GM21360 (cell line): Measurements from ENCODE around the gene HOXA6.

Experiments used
- ATAC-seq: cut with Tn5 transposase; IDR thresholded peaks from one replicate; pipeline ENCODE4 v1.9.1; 2021; ENCODE audit warnings: mild to moderate bottlenecking, moderate library complexity; ENCODE audit not compliant: unreplicated experiment

HOXA6 gene

DNA sequence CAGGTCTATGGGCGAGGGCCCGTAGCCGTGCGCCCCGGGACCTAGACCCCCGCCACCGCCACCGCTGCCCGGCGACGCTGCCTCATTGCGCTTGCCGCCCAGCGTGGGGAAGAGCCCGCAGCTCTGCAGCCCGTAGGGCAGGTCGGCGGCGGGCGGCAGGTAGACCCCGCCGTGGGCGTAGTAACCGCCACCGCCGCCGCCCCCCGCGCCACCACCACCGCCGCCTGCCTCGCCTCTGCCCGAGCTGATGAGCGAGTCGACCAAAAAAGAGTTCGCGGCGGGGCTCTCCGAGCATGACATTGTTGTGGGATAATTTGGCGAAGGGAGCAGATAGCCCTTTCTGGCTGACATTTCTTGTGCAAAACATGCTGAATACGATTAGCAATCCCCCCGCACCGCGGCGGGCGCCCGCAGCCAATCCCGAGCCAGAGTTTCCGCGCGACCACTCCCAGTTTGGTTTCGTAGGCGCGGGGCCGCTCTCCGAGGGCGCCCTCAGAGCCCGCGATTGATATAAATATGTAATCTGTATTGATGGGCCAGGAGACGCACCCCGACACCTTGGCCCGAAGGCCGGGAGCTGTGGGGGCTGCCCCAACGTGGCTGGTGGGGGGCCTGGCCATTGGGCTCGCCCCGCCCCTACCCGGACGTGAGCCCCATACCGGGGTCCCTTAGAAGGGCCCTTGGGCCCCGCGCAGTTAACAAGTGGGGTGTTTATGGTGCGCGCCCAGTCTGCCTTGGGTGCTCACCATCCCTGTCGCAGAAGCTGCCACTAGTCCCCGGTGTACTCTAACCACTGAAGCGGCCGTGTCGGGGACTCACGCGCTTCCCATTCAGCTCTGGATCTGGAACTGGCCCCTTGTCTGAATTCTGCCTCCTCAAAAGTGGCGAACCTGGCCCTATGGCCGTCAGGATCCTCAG lies 26.6 kb upstream of the HOXA6 start, which contains the start of gene HOXA10:
TSS of gene HOXA10 (minus strand) at position 365 of the 918 bp plus-strand sequence. CDS start at position 351, 14 bp downstream.
- ATAC-seq, result no peak

DNA sequence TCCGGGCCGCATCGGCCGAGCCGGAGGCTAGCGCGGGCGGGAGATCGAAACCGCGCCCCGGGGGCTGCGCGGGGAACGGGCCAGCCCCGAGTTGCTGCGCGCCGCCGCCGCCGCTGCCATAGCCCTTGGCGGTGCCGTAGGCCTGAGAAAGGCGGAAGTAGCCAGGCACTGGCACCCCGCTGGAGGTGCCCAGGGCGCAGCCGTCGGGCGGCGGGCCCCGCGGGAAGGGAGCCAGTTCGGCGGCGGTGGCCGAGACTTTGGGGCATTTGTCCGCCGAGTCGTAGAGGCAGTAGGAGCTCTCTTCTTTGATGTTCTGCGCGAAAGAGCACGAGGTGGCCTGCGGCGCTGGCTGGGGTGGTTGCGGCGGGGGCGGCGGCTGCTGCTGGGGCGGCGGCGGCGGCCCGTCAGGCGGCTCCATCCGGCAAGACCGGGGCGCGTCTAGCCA lies 26.0 kb upstream of the HOXA6 start:
- no peak for ATAC-seq

DNA sequence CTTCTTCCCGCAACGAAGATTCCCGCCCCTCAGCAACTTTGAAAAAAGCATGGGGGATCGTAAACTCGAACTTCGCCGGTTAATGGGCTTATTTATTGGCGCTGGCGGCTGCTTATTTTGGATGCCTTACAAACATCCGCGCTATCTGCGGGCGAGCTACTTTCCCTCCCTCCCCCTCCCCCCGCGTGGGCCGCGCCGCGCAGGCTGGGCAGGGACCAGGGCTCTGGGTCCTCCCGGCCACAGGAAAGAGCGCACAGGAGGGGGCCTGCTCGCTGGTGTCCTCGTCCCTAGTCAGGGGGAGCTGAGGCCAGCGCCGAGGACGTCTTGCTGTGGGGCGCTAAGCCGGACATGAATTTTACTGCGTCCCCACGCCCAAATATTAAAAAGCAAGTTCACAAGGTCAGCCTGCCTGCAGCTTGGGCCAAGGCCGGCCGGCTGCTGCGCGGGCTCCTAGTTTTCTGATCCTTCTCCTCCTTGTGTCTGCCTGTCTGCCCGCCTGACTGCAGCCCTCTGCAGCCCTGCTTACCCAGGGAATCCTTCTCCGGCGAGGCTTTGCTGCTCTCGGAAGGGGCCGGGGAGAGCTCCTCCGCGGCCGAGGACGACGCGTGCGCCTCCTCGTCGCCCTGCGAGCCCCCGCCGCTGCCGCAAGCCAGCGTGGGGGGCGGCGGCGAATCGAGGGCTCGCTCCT lies 25.4 kb upstream of the HOXA6 start:
- ATAC-seq, result no peak

DNA sequence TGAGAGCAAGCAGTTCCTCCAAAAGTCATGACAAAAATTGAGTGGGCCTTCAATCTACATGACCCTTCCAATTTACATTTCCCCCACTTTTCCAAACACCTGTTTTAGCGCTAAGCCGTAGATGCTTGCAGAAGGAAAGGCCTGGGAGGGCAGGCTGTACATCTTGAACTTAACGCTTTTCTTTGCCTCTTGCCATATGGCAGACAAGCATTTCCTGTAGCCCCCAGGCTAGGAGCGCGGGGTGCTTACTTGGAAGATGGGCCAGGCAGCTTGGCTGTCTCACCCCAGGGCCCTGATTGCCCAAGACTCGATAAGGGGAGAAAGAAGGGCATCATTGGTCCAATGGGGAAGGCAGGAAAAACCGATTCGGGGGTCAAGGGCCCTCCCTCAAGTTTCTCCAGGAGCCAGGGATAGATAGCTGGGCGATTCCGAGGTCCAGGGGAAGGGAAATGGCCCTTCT lies 24.8 kb upstream of the HOXA6 start:
- ATAC-seq, result no peak

DNA sequence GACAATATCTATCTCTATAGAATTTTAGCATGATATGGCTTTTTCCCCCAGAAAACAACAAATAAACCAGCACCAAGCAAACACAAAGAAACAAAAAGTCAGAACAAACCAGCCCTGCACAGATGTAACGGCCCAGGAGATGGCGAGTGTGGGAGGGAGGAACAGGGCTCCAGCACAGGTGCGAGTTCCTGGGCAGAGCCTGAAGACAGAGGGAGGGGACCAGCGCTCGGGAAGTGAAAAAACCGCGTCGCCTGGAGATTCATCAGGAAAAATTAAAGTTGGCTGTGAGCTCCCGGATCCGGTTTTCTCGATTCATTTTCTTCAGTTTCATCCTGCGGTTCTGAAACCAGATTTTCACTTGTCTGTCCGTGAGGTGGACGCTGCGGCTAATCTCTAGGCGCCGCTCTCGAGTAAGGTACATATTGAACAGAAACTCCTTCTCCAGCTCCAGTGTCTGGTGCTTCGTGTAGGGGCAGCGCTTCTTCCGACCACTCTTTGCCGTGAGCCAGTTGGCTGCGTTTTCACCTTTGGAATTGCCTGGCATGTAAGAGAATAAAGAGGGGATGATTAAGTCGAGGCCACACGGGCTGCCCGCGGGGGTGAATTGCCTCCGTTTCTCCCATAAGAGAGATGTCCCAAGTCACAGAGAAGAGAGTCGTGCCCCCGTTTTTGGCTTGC lies 24.2 kb upstream of the HOXA6 start:
- no peak for ATAC-seq

DNA sequence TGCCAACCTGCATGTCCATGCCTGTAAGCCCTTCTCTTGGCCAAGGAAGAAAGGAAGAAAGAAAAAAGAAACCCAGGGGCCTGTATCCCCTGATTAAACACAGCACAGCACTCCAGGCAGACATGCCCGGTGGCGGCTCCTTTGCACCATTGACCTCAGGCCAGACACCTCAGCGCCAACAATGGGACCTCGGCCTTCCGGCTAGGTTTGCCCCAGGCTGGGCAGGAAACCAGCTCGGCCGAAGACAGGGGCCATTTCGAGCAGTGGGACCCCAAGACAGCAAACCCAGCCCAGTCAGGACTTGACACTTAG lies 23.7 kb upstream of the HOXA6 start:
- no peak for ATAC-seq

DNA sequence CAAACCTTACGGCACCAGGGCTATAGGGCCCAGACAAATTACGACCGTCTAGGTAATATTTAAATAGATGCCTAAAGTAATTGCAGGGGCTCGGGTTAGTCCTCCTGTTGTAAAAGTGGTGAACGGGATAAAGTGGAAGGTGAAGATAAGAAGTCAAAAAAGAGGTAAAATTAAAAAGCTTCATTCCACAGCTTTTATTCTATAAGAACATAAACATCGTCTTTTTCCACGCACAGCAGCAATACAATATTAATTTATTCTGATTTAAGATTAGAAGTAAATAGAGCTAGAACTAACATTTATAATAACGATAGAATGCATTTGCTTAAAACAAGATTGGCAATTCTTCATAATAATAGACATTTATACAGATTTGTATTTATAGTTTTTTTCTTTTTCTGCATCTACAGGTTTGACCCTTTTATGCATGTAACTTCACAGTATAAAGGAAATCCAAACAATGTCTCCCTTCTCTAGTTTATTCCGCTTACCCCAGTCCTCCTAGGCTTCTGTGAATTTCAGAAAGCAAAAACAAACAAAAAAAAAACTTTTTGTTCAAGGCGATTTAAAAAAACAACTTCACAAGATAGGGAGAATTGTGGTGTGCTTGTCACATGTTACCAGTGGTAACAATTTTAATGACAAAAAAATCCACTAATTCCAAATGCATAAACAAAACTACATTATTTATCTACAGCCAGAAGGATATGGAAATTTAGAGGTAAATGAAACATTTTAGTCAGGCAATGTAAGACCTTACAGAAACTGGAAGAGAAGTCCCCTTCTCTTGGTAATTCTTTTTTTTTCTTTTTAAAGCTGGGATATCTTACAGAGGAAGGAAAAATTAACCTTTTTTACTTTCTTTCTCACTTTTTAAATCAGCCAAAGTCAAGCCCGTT lies 23.1 kb upstream of the HOXA6 start:
- ATAC-seq, result no peak

DNA sequence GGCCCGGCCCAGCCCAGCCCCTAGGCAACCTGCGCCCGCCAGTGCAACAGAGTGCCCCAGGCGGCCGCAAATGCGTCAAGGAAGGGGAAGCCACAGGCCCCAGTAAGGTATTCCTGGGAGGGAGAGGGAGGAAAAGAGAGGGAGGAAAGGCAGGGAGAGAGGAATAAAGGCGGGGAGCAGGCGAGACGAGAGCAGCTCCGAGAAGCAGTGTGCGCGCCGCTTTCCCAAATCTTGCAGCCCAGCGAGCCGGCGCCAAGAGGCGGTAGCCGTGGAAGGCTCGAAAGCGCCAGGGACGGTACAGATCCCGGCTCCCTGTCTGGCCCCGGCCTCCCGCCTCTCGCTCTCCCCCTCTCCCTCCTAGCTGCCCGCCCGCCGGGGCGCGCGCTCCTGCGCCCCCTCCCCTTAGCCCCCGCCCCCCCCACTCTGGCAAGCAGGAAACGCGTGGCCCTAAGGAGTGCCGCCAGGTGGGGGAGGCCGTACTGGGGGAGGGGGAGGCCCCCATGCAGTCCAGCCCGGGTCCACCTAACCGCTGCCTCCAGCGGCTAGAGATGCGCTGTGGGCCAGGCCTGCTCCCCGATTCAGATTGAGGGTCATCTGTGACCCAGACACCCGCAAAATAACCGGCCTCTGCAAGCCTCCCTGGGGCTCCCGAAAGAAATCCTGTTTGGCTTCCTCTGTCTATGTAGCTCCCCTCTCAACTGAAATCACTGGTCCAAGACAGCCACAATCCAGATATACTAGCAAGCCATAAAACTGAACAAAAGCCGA lies 22.3 kb upstream of the HOXA6 start:
- no peak for ATAC-seq

DNA sequence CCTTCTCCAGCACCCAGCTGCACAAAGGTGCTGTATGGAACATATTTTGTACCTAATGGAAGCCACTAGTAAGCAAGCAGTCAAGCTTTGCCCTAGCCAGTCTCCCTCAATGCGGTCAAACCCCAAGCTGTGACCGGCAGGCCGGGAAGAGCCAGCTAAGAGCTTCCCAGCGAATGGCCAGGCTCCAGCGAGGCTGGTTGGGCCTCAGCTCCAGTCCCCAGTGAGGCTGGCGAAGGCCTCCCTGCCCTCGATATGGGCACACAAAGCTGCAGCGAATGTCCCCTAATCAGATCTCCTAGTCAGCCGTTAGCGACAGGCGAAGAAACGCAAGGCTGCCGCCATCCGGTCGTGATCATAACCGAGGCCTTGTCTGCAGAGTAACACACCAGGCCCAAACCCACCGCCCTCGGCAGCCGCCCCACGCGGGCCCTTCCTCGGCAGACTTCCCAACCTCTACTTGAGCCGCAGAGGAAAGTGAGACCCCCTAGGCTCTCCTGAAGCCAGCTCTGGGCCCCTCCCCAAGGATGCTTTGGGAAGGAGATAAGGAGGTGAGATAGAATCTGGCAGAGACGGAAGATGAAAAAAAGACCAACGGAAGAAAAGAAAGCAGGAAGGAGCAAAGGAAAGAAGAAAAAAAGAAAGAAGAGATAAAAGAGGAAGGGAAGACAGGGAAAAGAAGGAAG lies 20.8 kb upstream of the HOXA6 start:
- ATAC-seq, result no peak

DNA sequence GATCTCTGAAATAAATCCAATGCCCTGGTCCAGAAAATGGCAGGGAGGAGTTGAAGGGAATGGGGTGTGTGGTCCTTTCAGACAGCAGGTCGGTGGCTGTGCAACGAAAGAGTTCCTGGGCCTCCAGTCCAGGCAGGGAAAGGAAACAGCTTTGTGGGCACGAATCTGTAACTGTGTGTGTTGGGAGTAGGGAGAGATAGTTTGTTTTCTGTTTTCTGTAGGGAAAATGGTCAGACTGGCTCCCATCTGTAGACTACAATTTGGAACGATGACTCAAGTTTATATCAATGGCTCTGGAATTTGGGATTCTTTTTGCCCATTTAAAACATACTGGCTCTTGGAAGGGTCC lies 20.3 kb upstream of the HOXA6 start:
- no peak for ATAC-seq

DNA sequence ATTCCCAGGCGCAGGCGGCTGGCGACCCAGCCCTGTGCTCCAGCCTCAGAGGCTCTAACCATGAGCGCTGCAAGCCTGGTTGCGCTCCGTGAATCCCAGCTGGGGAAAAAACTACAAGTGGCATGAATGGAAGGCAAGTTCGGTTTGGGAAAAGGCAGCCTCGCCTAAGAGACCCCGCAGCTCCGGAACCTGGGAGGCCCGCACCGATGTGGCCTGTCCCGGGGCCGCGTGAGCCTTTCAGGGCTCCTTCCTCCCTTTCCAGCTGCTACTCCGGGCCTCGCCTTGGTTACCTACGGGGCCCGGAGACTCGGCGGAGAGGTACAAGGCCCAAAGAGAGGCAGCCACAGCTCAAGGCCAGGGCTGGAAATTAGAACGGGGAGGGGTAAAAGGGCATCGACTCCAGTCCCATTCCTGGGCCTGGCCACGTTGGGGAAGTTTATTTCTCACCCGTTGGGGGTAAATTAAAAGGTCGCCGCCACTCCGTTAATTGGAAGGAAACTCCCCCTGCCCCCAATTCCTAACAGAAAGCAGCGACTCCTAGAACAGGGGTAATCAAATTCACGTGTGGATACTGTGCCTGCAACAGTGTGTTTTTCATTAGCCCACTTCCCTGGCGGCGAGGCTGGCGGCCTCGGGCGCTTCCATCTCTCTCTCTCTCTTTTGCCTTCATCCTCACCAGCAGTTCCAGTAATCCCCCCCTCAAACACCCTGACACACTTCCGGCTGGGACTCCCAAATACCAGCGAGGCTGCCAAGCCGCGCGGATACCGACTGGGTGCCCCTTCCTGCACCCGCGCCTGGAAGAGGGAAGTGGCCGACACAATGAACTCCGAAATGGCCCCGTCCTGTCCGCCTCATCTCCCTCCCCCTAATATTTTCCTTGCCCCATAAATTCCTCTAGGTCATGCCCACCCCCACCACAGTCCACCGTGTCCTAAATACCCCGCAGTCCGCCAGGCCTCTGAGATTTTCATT lies 19.2 kb upstream of the HOXA6 start:
- ATAC-seq, result no peak

DNA sequence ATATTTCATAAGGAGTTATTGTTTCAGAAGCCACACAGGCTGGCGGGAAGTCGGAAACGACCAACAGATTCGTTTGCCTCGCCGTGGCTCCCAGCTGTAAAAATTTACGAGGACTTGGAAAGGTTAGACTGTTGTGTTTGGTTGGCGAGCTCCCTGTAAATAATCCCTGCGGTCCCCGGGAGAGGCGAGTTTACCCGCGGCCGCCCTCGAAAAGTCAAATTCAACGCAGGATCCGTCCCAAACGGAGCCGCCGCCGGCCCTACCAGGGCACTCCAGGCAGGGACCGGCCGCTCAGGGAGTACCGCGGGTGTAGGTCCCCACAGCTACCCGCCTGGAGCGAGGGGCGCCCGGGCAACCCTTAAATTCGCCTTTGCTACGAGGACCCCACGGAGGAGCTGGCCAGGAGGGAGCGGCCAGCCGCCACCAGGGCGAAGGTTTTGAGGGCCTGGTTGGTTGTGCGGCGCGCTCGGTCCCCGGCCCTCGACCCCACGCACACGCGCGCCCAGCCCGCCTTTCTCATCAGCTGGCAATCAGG lies 18.5 kb upstream of the HOXA6 start:
- no peak for ATAC-seq

DNA sequence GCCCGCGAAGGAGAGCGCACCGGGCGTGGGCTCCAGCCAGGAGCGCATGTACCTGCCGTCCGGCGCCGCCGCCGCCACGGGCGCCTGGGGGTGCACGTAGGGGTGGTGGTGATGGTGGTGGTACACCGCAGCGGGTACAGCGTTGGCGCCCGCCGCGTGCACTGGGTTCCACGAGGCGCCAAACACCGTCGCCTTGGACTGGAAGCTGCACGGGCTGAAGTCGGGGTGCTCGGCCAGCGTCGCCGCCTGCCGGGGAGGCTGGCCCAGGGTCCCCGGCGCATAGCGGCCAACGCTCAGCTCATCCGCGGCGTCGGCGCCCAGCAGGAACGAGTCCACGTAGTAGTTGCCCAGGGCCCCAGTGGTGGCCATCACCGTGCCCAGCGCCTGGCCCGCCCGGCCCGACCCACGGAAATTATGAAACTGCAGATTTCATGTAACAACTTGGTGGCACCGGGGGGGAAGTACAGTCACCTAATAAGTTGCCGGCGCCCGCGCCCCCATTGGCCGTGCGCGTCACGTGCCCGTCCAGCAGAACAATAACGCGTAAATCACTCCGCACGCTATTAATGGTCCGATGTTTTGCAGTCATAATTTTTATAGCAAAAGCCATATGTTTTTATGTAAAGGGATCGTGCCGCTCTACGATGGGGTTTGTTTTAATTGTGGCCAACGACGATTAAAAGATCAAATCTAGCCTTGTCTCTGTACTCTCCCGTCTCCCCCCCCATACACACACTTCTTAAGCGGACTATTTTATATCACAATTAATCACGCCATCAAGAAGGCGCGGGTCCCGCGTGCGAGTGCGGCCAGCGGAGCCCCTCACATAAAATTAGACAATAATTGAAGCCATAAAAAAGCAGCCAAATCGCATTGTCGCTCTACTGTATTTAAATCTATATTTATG lies 17.8 kb upstream of the HOXA6 start, which contains the start of gene HOXA9:
TSS of gene HOXA9 (minus strand) at position 449 of the 907 bp plus-strand sequence. CDS start at position 369, 80 bp downstream.
- no peak for ATAC-seq

DNA sequence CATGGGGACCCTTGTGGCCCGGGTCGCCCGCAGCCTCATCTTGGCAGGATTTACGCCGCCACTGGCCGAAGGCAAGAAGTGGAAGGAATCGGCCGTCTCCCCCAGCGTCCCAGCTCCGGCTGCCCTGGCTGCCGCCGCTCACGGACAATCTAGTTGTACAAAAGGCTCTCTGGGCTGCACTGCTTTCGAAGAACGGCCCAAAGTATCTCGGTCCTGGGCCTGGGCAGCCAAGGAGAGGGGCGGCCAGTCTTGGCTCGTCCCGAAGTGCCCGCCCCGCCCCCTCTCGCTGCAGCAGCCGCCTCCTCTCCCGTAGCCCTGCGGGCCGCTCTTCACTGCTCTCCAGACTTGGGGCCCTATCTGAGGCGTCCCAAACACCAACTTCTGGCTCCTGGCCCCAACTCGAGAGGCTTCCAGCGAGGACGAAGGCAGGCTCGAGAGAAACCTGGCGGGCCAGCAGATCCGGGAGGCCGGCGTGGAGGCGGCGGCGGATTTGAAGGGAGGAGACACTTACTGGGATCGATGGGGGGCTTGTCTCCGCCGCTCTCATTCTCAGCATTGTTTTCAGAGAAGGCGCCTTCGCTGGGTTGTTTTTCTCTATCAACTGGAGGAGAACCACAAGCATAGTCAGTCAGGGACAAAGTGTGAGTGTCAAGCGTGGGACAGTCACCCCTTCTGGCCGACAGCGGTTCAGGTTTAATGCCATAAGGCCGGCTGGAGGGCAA lies 17.0 kb upstream of the HOXA6 start:
- no peak for ATAC-seq

DNA sequence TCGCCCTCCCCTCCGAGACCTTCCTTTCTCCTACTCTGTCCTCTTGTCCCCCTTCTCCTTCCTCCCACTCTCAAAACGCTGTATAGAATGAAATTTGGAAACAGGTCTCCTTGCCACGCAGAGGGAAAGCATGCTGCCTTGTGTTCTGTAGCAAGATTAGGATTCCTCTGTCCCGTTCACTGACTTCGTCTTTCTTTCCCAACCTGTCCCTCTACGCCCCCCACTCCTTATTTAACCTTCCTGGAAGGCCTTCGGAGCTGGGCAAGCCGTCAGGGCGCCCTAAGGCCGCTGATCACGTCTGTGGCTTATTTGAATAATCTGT lies 16.4 kb upstream of the HOXA6 start:
- no peak for ATAC-seq
